Activated T-helper 1 cell treated with anti-CD3 and anti-CD28 coated beads, Interleukin-12 subunit alpha, Interleukin-12 subunit beta, Interleukin-2, Interleukin-4 antibody, amounts not matched to agents 30 ng/mL and 10 ng/mL and 1 ng/mL, durations not matched to agents 14 hours and 24 hours and 36 hours (primary cell): ENCODE results near the gene CLDN15. TPM values are rescaled to one million over a fixed set of nuclear protein-coding genes. Genes with fewer than 3 reads are reported as not detected.
"Not testable (repeated sequence)": the region's sequence is repeated elsewhere in the genome, so short reads cannot be mapped to it uniquely, and the experiment has no call there.

Experiments
- DNase-seq: peaks from one replicate; pipeline ENCODE4 v3.0.0; 2021; ENCODE audit warnings: low spot score
- H3K27ac Mint-ChIP-seq: one replicate; pipeline ENCODE4 v1.8.0; 2021; ENCODE audit warnings: mild to moderate bottlenecking, mixed read lengths
- H3K27me3 Mint-ChIP-seq: one replicate; pipeline ENCODE4 v1.8.0; 2022; ENCODE audit warnings: mild to moderate bottlenecking, moderate library complexity, mixed read lengths; ENCODE audit not compliant: insufficient read depth
- H3K36me3 Mint-ChIP-seq: one replicate; pipeline ENCODE4 v1.8.0; 2021; ENCODE audit warnings: low read depth, mixed read lengths
- H3K4me1 Mint-ChIP-seq: one replicate; pipeline ENCODE4 v1.8.0; 2021; ENCODE audit warnings: low read depth, mixed read lengths
- H3K4me3 Mint-ChIP-seq: one replicate; pipeline ENCODE4 v1.8.0; 2021; ENCODE audit warnings: mild to moderate bottlenecking, moderate library complexity, mixed read lengths
- H3K9me3 Mint-ChIP-seq: one replicate; pipeline ENCODE4 v1.8.0; 2021; ENCODE audit warnings: mixed read lengths
- intact Hi-C: fragments of 100-400 bp; cut with micrococcal nuclease; formaldehyde crosslinking; loops from one replicate; pipeline ENCODE4 v1.15.1; 2024
- total RNA-seq: library from RNA; stranded (reverse); gene quantifications from 2 replicates; pipeline ENCODE4 v1.2.3, GENCODE V29; 2022

Gene CLDN15
- total RNA-seq, 1 donor from 2014 or later, result 19.0 TPM

DNA sequence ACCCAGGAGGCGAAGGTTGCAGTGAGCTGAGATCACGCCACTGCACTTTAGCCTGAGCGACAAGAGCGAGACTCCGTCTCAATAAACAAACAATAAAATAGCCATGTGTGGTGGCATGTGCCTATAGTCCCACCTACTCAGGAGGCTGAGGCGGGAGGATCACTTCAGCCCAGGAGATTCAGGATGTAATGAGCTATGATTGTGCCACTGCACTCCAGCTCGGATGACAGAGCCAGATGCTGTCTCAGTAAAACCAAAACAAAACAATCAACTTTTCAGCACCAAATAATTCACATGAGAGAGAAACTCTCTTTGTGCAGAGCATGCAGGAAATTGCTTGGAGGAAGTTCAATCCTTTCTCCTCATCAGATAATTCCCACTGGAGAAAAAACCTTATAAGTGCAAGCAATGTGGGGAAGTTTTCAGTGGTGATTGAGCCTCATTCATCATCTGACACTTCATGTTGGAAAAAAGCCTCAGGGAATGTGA lies 20.7 kb upstream of the CLDN15 start:
- Mint-ChIP-seq H3K27me3 (peaks cover 5% of the 10 kb centered on the region), H3K9me3 (no peaks in the 10 kb centered on the region), H3K36me3 (no peaks in the 10 kb centered on the region), H3K27ac (no peak overlapping the region), H3K4me1 (no peaks in the 10 kb centered on the region), H3K4me3 (no peak overlapping the region)
- intact Hi-C loops, result no loop called here
- no peak for DNase-seq

DNA sequence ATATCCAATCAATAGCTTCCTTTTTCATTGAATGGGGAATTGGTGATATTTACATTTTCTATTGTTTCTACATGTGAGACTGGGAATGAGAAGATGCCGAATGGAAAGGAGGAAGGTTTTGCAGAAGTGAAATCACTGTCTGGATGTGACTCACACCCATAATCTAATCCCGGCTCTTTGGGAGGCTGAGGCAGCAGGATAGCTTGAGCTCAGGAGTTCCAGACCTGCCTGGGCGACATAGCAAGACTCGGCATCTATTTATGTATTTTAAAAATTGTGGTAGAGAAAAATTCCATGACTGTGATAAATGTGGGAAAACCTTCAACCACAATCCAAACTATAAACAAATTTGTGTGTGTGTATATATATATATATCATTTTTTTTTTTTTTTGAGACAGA lies 18.2 kb upstream of the CLDN15 start:
- H3K36me3 Mint-ChIP-seq, result peaks cover 6% of the 10 kb centered on the region
- no peak overlapping the region for H3K4me3 Mint-ChIP-seq
- peaks cover 15% of the 10 kb centered on the region for H3K4me1 Mint-ChIP-seq
- no peaks in the 10 kb centered on the region for H3K9me3 Mint-ChIP-seq
- intact Hi-C loops, result no loop called here
- DNase-seq, result no peak
- H3K27ac Mint-ChIP-seq, result no peak overlapping the region
- peaks cover 5% of the 10 kb centered on the region for H3K27me3 Mint-ChIP-seq

GRCh38 chr7:101253199-101253598 lies 15.6 kb upstream of the CLDN15 start:
- intact Hi-C loops, result loop anchor here (2.0 to 5.0 kb wide), 3 partner anchors 30 to 546 kb away; partner anchors contain the start of genes POP7 and SRRT
- peak overlapping the region; percentile 39 for H3K4me3 Mint-ChIP-seq

DNA sequence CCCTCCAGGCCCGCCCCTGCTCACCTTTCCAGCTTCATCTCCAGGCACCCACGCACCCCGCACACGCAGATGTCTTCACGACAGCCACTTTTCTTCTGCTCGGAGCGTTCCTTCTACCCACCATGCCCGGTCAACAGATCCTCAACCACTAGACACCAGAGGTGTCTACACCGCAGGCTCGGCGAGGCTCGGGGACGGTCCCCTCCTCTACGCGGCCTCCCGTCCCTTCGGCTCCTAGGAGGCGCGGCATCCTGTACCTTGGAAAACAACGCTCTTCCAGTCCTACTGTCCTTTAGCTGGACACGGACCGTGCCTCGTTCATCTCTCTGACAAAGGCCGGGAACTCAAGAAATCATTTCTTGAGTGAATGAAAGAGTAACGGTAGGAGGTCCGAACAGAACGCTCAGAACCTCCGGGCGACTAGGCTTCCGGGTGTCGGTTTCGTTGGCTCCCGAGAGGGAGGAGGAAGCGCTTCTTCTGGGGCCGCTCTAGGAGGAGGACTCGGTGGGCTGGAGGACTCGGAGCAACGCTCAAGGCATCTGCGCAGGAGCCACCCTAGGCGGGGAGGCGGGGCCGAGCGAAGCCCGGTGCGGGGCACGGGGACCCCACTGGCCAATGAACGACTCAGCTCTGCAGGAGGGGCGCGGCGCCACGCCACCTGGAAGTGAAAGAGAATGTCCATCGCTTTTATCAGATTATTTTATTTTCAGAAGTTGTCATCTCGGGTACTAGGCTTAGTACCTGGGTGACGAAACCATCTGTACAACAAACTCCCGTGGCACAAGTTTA lies 14.5 kb upstream of the CLDN15 start:
- Mint-ChIP-seq H3K4me3 (peak overlapping the region; percentile 98), H3K27ac (peak overlapping the region; percentile 98), H3K4me1 (peaks cover 30% of the 10 kb centered on the region), H3K36me3 (peaks cover 20% of the 10 kb centered on the region), H3K9me3 (no peaks in the 10 kb centered on the region), H3K27me3 (peaks cover 5% of the 10 kb centered on the region)
- intact Hi-C loops, result loop anchor here (1.0 to 5.0 kb wide), 6 partner anchors 8 to 545 kb away; partner anchors contain the start of genes AP1S1, POP7, SRRT and ZNHIT1
- peak; percentile 98 for DNase-seq

More at GRCh38 chr7:101253199-101253598, 15.6 kb upstream of the CLDN15 start:
- not testable (repeated sequence) for H3K27ac Mint-ChIP-seq, H3K9me3 Mint-ChIP-seq, DNase-seq, H3K27me3 Mint-ChIP-seq
- Mint-ChIP-seq H3K4me1 (peaks cover 27% of the 10 kb centered on the region), H3K36me3 (peaks cover 16% of the 10 kb centered on the region)

DNA sequence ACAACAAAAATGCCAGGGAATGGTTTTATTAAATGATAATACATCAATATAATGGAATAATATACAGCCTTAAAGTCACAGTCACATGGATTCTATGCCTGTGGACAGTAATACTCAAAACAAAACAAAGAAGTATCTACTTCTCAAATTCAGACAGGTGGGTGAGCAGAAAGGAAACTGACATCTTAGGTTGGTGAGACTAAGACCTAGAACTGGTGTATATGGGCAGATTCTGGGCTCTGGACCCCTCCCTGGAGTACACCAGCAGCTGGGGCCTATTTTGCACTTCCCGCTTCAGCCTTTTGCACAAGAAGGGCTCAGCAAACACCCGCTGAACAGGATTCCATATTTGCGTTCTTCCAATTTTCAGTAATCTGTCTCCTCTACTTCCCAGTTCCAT lies 12.7 kb upstream of the CLDN15 start:
- DNase-seq, result no peak
- Mint-ChIP-seq H3K36me3 (peaks cover 25% of the 10 kb centered on the region), H3K4me1 (peaks cover 37% of the 10 kb centered on the region), H3K4me3 (peak overlapping the region; percentile 98), H3K27me3 (peaks cover 5% of the 10 kb centered on the region), H3K27ac (peak overlapping the region; percentile 37), H3K9me3 (no peaks in the 10 kb centered on the region)
- intact Hi-C loops, result loop anchor here (5.0 kb wide), 1 partner anchor 543 kb away; the partner anchor contains the start of gene POP7

DNA sequence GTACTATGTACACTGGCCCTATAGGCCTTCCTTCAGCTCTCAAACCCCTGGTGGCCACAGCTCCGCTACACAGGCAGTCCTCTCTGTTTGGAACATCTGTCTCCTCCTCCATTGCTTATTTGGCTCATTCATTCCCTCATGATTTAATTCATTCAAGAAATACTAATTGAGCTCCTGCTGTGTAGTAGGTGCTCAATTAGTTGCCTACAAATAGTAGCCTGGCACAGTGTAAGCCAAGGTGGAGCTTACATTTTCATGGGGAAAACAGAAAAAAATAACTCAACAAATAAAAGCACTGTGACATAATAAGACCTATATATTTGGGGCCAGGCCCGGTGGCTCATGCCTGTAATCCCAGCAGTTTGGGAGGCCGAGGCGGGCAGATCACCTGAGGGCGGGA lies 10.7 kb upstream of the CLDN15 start:
- Mint-ChIP-seq H3K4me3 (peak overlapping the region; percentile 50), H3K36me3 (peaks cover 30% of the 10 kb centered on the region), H3K27ac (no peak overlapping the region), H3K4me1 (peaks cover 49% of the 10 kb centered on the region), H3K9me3 (no peaks in the 10 kb centered on the region), H3K27me3 (no peaks in the 10 kb centered on the region)
- no peak for DNase-seq
- intact Hi-C loops, result no loop called here

DNA sequence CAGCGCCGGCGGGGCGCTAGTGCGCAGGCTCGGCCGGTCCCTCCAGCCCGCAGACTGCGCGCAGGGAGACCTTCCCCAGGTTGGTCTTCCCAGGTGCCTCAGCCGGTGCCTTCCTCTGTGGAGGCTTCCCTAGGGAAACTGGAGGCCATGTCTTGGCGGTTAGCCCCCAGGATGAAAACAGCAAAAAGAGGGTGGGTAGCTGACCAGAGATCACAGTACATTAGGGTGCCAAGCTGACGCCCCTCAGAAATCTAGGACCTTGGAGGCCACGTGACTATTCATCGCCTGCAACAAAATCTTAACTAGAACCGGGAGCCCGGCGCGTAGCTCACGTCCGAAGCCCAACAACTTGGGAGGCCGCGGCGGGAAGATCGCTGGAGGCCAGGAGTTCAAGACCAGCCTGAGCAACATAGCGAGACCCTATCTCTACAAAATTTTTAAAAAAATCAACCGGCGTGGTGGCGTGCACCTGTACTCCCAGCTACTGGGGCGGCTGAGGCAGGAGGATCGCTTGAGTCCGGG lies 7.6 kb upstream of the CLDN15 start:
- H3K4me1 Mint-ChIP-seq, result peaks cover 28% of the 10 kb centered on the region
- peaks cover 23% of the 10 kb centered on the region for H3K36me3 Mint-ChIP-seq
- H3K27me3 Mint-ChIP-seq, result no peaks in the 10 kb centered on the region
- no peak for DNase-seq
- H3K9me3 Mint-ChIP-seq, result no peaks in the 10 kb centered on the region
- intact Hi-C loops, result loop anchor here (2.0 kb wide), 1 partner anchor 76 kb away; the partner anchor contains the start of gene IFT22
- H3K27ac Mint-ChIP-seq, result peak overlapping the region; percentile 98
- H3K4me3 Mint-ChIP-seq, result peak overlapping the region; percentile 94

GRCh38 chr7:101244375-101245146 lies 7.0 kb upstream of the CLDN15 start, which contains the start of gene FIS1:
Gene FIS1, minus strand, starts transcription at chr7:101245081. Its CDS starts 77 bp downstream, at chr7:101245004.
- peaks cover 22% of the 10 kb centered on the region for H3K36me3 Mint-ChIP-seq
- H3K4me1 Mint-ChIP-seq, result peaks cover 24% of the 10 kb centered on the region
- no peaks in the 10 kb centered on the region for H3K9me3 Mint-ChIP-seq
- H3K27me3 Mint-ChIP-seq, result no peaks in the 10 kb centered on the region
- intact Hi-C loops, result loop anchor here (1.0 to 5.0 kb wide), 8 partner anchors 8 to 808 kb away; partner anchors contain the start of genes ACHE, AP1S1, IFT22 and PPP1R35
- peak; percentile 91 for DNase-seq
- H3K27ac Mint-ChIP-seq, result peak within 1 kb of the TSS; percentile 98
- H3K4me3 Mint-ChIP-seq, result peak within 1 kb of the TSS; percentile 94

DNA sequence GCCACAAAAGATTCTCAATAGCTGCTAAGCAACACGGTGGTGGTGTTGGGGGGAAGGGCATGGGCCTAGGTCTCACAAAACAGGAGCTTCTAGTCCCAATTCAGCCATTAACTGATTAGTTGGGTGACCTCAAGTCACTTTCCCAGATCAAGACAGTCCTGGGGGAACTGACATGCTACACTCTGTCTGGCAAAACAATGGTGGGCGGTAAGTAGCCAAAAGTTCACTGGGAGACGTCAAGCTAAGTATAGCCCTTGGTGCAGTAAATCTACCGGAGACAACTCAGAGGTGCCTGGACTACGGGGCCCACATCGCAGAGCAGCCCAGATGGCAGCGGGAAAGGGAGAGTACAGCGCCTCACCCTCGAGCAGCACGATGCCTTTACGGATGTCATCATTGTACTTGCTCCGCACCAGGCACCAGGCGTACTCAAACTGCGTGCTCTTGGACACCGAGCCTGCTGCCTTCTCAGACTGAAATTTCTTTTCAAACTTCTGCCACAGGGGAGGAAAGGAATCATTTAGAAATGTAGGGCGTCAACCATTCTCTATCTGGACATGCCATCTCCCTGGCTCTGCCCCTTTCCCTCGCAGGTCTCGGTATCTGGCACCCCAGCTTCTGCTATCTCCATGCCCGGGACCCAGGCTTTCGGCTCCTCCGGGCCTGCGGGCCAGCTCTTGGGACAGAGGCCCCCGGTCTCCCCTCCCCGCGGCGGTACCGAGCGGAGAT lies 6.2 kb upstream of the CLDN15 start:
- no peak for DNase-seq
- Mint-ChIP-seq H3K36me3 (peaks cover 21% of the 10 kb centered on the region), H3K4me3 (peak overlapping the region; percentile 94), H3K9me3 (no peaks in the 10 kb centered on the region), H3K4me1 (peaks cover 24% of the 10 kb centered on the region), H3K27me3 (no peaks in the 10 kb centered on the region), H3K27ac (peak overlapping the region; percentile 98)
- intact Hi-C loops, result loop anchor here (1.0 to 5.0 kb wide), 8 partner anchors 8 to 808 kb away; partner anchors contain the start of genes ACHE, AP1S1, IFT22 and PPP1R35

DNA sequence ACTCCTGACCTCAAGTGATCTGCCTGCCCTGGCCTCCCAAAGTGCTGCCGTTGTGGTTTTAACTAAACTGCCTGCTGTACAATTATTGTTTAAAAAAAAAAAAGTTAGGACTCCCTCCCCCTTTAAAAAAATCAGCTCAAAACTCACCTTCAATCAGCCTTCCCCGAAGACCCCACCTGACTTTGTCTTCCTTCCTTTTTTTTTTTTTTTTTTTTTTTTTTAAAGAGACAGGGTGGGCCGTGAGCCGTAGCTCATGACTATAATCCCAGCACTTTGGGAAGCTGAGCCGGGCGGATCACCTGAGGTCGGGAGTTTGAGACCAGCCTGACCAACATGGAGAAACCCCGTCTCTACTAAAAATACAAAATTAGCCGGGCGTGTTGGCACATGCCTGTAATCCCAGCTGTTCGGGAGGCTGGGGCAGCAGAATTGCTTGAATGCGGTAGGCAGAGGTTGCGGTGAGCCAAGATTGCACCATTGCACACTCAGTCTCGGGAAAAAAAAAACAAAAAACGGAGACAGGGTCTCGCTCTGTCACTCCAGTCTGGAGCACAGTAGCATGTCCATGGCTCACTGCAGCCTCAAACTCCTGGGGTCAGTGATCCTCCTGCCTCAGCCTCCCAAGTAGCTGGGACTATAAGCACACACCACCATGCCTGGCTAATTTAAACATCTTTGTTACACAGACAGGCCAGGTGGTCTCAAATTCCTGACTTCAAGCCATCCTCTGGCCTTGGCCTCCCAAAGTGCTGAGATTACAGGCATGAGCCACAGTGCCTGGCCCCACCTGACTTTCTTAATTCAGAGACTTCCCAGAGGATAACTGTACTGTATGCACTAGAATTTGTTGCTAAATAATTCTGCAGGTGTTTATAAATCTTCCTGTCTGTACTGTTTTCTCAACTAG lies 4.1 kb upstream of the CLDN15 start:
- Mint-ChIP-seq H3K4me3 (no peak overlapping the region), H3K9me3 (no peaks in the 10 kb centered on the region), H3K36me3 (peaks cover 15% of the 10 kb centered on the region), H3K27me3 (no peaks in the 10 kb centered on the region), H3K27ac (no peak overlapping the region), H3K4me1 (peaks cover 19% of the 10 kb centered on the region)
- intact Hi-C loops, result loop anchor here (5.0 kb wide), 1 partner anchor 344 kb away; the partner anchor contains the start of gene ACHE
- DNase-seq, result no peak

DNA sequence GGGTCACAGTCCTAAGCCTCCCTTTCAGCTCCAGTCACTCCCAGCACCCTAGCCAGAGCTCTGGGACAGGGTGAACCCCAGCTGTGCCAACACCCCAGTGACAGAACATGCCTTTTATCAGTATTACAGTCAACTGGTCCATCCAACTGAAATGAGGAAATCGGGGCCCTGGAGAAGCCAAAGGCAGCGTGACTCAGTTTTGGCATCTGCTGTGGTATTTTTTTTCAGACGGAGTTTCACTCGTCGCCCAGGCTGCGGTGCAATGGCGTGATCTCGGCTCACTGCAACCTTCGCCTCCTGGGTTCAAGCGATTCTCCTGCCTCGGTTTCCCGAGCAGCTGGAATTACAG lies 3.4 kb upstream of the CLDN15 start:
- no peak overlapping the region for H3K27ac Mint-ChIP-seq
- no peaks in the 10 kb centered on the region for H3K9me3 Mint-ChIP-seq
- no peak overlapping the region for H3K4me3 Mint-ChIP-seq
- intact Hi-C loops, result loop anchor here (5.0 kb wide), 1 partner anchor 344 kb away; the partner anchor contains the start of gene ACHE
- peaks cover 19% of the 10 kb centered on the region for H3K4me1 Mint-ChIP-seq
- H3K27me3 Mint-ChIP-seq, result no peaks in the 10 kb centered on the region
- H3K36me3 Mint-ChIP-seq, result peaks cover 15% of the 10 kb centered on the region
- no peak for DNase-seq
